CD1c-positive myeloid dendritic cell (primary cell): ENCODE results near the gene SMOC2.
"Not testable (repeated sequence)": the region's sequence is repeated elsewhere in the genome, so short reads cannot be mapped to it uniquely, and the experiment has no call there.

Experiments
- DNase-seq: peaks from one replicate; pipeline ENCODE4 v3.0.0-alpha.2; 2016; ENCODE audit errors: extremely low spot score

The SMOC2 gene

DNA sequence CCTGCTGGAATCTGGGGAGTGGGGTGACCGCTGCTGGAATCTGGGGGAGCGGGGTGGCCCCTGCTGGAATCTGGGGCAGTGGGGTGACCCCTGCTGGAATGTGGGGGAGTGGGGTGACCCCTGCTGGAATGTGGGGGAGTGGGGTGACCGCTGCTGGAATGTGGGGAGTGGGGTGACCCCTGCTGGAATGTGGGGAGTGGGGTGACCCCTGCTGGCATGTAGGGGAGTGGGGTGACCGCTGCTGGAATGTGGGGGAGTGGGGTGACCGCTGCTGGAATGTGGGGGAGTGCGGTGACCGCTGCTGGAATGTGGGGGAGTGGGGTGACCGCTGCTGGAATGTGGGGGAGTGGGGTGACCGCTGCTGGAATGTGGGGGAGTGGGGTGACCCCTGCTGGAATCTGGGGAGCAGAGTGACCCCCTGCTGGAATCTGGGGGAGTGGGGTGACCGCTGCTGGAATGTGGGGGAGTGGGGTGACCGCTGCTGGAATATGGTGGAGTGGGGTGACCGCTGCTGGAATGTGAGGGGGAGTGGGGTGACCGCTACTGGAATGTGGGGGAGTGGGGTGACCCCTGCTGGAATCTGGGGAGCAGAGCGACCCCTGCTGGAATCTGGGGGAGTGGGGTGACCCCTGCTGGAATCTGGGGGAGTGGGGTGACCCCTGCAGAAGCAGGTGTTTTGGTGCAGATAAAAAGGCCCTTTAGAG lies 97.4 kb downstream of the SMOC2 start:
- not testable (repeated sequence) for DNase-seq

- no peak for DNase-seq
Measured at GRCh38 chr6:168538892-168539811, 98.2 kb downstream of the SMOC2 start.

DNA sequence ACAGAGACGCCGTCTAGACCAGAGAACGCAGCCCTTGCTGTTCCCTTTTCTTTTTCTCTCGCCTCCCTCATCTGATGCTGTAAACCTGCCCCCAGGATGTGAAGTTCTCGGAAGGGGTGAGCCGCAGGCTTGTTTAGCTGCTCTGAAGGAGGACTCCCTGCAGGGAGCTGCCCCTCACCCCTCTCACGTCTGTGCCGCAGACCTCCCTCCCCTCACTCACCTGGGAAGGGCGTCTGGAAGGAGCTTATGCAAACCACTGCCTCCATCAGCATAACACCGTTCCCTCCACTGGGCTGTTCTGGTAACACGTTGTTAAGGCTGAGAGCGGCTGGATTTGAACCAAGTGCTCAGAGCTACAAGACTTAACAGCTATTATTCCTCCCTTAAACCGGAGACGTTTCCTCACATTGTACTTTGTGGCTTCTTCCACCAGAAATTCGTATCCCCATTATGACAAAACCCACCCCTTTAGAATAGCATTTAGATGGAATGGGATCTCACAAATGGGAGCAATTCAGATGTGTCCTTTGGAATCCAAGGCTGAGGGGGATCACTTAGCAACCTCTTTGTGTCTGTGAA lies 99.8 kb downstream of the SMOC2 start:
- no peak for DNase-seq

DNA sequence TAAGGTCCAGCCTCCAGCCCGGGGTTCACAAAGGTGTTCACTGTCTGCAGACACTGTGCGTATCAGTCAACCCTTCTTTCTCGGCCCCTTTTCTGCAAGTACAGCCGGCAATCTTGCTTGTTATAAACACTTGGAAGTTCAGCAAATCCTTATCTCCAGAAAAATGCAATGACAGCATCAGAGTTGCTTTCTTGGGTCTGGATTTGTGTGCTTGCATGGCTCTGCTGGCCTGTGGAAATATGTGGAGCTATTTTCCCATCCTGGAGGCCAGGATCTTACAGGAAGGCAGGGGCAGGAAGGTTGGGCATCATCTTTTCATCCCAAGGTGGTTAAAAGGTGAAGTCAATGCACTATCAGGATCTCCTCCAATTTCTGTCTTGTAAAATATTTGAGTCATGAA lies 100.3 kb downstream of the SMOC2 start:
- no peak for DNase-seq

- no peak for DNase-seq
Measured at GRCh38 chr6:168542301-168542700, 101.3 kb downstream of the SMOC2 start.

GRCh38 chr6:168545428-168545827 lies 104.4 kb downstream of the SMOC2 start:
- no peak for DNase-seq

- no peak for DNase-seq
Measured at GRCh38 chr6:168546151-168546550, 105.2 kb downstream of the SMOC2 start.

DNA sequence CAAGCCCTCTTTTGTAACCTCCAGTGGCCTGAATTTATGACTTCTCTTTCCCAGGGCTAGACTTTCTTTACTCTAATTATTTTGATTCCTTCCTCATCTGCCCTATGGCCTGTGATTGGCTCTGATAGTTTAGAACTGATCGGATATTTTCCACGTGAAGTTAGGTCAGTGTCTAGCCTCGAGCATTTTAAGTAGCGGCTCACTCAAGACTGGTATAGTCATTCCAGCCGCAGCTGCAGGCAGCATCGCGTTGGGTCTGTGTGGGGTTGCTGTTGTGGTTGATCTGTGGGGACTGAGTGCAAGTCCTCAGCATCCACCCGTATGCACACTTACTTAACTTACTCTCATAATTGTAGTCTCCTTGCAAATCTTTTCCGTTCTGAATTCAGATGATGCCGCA lies 105.7 kb downstream of the SMOC2 start:
- no peak for DNase-seq

- DNase-seq: no peak
Measured at GRCh38 chr6:168550326-168550725, 109.3 kb downstream of the SMOC2 start.

- DNase-seq: no peak
Measured at GRCh38 chr6:168554472-168554871, 113.5 kb downstream of the SMOC2 start.

- no peak for DNase-seq
Measured at GRCh38 chr6:168554898-168555617, 114.1 kb downstream of the SMOC2 start.

GRCh38 chr6:168555618-168556273 lies 114.8 kb downstream of the SMOC2 start:
- no peak for DNase-seq

- no peak for DNase-seq
Measured at GRCh38 chr6:168557512-168557911, 116.5 kb downstream of the SMOC2 start.

- DNase-seq: no peak
Measured at GRCh38 chr6:168558686-168559085, 117.7 kb downstream of the SMOC2 start.

DNA sequence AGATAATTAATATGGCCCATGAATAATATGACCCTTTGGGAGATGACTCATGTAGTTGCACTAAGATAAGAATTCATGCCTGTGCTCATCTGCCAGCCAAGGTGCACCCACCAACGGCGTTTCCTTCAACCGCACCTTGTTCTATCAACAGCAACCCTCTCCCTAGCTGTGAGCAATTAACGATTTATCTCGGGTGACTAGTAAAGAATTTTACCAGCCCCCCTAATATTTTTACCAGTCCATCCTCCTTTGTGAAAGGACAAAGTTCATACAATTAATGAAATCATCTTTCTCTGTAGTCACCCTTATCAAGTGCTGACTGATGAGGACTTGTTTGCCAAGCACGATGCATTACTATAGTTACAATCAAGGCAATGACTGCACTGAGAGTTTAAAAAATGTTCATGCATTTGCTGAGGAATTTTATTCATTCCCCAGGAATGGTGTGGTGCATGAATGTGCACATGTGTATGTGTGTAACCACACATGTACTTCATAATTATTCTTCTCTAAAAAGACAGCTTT lies 118.7 kb downstream of the SMOC2 start:
- no peak for DNase-seq

- no peak for DNase-seq
Measured at GRCh38 chr6:168560126-168560525, 119.1 kb downstream of the SMOC2 start.

GRCh38 chr6:168562576-168563151 lies 121.7 kb downstream of the SMOC2 start:
- DNase-seq: no peak

DNA sequence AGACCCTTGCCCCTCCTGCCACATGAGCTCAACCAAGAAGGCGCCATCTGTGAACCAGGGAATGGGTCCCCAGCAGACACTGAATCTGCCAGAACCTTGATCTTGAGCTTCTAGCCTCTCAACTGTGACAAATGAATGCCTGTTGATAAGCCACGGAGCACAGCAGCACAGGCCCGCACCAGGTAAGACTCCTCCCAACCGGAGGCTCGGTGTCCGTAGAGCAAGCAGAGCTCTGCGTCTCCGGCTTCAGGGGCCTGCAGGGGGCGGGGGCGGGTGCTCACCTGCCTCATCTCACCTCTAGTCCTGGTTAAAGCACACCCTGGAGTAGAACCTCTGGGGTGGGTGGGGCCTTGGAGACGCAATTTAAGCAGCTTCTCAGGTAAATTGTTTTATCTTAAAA lies 122.7 kb downstream of the SMOC2 start:
- no peak for DNase-seq

DNA sequence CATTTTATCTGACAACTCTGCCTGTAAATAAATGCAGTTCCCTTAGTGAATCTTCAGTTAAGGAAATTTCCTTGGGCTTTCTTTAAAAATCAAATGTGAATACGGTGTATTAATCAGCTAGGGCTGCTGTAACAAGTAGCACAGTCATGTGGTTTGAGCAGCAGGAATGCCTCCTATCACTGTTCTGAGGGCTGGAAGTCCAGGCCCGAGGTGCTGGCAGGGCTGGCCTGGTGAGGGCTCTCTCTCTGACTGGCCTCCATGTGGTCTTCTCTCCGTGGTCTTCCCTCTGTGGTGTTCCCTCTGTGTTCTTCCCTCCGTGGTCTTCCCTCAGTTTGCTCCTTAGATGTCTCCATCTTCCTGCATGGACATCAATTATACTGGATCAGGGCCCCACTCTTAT lies 124.1 kb downstream of the SMOC2 start:
- DNase-seq: no peak

- no peak for DNase-seq
Measured at GRCh38 chr6:168570211-168570610, 129.2 kb downstream of the SMOC2 start.

DNA sequence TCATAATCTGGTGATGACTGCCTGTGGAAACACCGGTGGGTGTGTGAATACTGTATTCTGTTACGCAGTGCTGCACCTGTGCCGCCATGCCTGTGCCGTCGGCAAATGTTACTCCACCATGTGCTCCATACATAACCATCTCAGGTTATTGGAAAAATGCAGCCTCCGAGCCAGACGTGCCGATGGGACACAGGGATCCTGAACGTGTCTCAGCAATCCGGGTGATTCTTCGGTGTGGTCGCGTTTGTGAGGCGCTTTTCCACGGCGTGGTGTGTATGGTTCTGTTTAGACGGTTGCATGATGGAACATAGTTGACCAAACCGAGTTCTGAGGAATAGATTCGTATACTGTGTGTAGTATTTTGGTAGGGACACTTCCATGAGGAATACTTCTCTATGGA lies 130.3 kb downstream of the SMOC2 start:
- DNase-seq: no peak
